ENCODE measurements around the gene MAP3K15.

DNA sequence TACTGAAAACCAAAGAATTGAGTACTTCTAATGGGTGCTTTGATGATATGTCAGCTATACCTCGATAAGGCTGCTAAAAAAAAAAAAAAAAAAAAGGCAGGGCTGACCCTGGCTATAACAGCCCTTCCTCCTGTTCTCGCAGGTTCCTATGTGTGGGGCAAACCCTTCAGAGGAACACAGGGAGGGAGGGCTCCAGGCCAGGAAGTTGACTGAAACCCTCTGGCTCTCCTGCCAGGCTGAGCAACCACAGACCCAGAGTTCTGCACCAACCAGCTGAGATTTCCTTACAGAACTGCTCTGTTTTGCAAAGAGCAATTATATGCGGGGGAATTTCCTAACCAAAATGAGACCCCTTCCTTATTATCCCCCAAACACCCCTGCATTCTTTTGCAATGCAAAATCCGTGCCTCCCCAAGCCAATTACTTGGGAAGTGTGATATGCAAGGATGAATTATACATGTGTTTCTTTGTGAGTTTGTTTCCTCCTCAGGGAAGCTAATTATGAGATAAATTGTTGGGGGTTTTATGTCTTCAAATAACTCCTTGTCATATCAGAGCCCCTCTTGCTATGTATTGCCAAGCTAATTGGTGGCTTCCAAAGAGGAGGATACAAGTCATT, 126.0 kb downstream of the MAP3K15 start:
- TF ChIP-seq TCF7 (CRISPR knock-in tag; IDR thresholded peaks at IDR 0.05; ENCODE audit: low read depth) (no peak), JUN (CRISPR knock-in tag; IDR thresholded peaks at IDR 0.05) (no peak), SMAD4 (CRISPR knock-in tag; IDR thresholded peaks at IDR 0.05) (no peak), NFATC4 (CRISPR knock-in tag; IDR thresholded peaks at IDR 0.05) (no peak)
- TF ChIP-seq, protein P1, sequence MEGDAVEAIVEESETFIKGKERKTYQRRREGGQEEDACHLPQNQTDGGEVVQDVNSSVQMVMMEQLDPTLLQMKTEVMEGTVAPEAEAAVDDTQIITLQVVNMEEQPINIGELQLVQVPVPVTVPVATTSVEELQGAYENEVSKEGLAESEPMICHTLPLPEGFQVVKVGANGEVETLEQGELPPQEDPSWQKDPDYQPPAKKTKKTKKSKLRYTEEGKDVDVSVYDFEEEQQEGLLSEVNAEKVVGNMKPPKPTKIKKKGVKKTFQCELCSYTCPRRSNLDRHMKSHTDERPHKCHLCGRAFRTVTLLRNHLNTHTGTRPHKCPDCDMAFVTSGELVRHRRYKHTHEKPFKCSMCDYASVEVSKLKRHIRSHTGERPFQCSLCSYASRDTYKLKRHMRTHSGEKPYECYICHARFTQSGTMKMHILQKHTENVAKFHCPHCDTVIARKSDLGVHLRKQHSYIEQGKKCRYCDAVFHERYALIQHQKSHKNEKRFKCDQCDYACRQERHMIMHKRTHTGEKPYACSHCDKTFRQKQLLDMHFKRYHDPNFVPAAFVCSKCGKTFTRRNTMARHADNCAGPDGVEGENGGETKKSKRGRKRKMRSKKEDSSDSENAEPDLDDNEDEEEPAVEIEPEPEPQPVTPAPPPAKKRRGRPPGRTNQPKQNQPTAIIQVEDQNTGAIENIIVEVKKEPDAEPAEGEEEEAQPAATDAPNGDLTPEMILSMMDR (IDR thresholded peaks at IDR 0.05), result no peak
- TF ChIP-seq, protein P2, sequence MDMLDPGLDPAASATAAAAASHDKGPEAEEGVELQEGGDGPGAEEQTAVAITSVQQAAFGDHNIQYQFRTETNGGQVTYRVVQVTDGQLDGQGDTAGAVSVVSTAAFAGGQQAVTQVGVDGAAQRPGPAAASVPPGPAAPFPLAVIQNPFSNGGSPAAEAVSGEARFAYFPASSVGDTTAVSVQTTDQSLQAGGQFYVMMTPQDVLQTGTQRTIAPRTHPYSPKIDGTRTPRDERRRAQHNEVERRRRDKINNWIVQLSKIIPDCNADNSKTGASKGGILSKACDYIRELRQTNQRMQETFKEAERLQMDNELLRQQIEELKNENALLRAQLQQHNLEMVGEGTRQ (CRISPR knock-in tag; IDR thresholded peaks at IDR 0.05), result no peak

Data from WTC11 (cell line).